OCI-LY7 (cell line): ENCODE measurements around the gene CREB3.

Source experiments
- EZH2phosphoT487 ChIP-seq: fragments of 200-600 bp; sonication (generic); IDR thresholded peaks from 2 replicates; pipeline ENCODE4 v1.6.1; 2018; ENCODE audit warnings: low read depth, borderline replicate concordance, mild to moderate bottlenecking, mixed run types, antibody characterized with exemption, low read length, moderate library complexity, mixed read lengths
- TF ChIP-seq, protein P1 (sequence below): fragments of 200-600 bp; sonication (generic); conservative IDR thresholded peaks from 2 replicates; pipeline ENCODE4 v1.5.1; 2014; ENCODE audit warnings: mild to moderate bottlenecking, antibody characterized with exemption, low read length, moderate library complexity, mixed read lengths

GRCh38 chr9:35729700-35730485, 2.6 kb upstream of the CREB3 start:
- TF ChIP-seq, protein P1, sequence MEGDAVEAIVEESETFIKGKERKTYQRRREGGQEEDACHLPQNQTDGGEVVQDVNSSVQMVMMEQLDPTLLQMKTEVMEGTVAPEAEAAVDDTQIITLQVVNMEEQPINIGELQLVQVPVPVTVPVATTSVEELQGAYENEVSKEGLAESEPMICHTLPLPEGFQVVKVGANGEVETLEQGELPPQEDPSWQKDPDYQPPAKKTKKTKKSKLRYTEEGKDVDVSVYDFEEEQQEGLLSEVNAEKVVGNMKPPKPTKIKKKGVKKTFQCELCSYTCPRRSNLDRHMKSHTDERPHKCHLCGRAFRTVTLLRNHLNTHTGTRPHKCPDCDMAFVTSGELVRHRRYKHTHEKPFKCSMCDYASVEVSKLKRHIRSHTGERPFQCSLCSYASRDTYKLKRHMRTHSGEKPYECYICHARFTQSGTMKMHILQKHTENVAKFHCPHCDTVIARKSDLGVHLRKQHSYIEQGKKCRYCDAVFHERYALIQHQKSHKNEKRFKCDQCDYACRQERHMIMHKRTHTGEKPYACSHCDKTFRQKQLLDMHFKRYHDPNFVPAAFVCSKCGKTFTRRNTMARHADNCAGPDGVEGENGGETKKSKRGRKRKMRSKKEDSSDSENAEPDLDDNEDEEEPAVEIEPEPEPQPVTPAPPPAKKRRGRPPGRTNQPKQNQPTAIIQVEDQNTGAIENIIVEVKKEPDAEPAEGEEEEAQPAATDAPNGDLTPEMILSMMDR = peak; percentile 84
- TF ChIP-seq EZH2phosphoT487 = no peak
